HCT116 (cell line): ENCODE data around the gene CXorf49. TPM values are rescaled to one million over a fixed set of nuclear protein-coding genes. Genes with fewer than 3 reads are reported as not detected.
"Not testable (repeated sequence)": the region's sequence is repeated elsewhere in the genome, so short reads cannot be mapped to it uniquely, and the experiment has no call there.

Experiments
- ATAC-seq: fragments of 200-7000 bp; cut with Tn5 transposase; 2 replicates; pipeline ENCODE4 v1.9.1; 2020; ENCODE audit warnings: mild to moderate bottlenecking, moderate library complexity
- BruUV-seq: library from RNA; stranded (reverse); fragments of 400-500 nt; replicated peaks from 2 replicates; lab custom pipeline; 2021; lab: Mats Ljungman, UMichigan
- CTCF ChIA-PET: fragments of 300-600 bp; sonication (Branson Sonifier 250); formaldehyde crosslinking; loops from one replicate; lab custom pipeline; 2021; ENCODE audit warnings: antibody characterized with exemption; lab: Charles Lee
- POLR2A ChIA-PET: fragments of 300-600, 350-600 bp; sonication (Branson Sonifier 250); formaldehyde crosslinking; loops from one replicate; lab custom pipeline; 2021; ENCODE audit warnings: antibody characterized with exemption; lab: Charles Lee
- RAD21 ChIA-PET, 2 experiments: fragments of 300-600 bp; sonication (Branson Sonifier 250); formaldehyde crosslinking; loops; one replicate each; lab custom pipeline; 2023; ENCODE audit warnings: low total read pairs in 2 of 2; ENCODE audit not compliant: uncharacterized antibody in 2 of 2, unreplicated experiment in 2 of 2, low non-redundant PET in 1 of 2; lab: Charles Lee
- DNase-seq: peaks from one replicate; pipeline ENCODE4 v3.0.0-alpha.2; 2010; ENCODE audit warnings: low read depth, low spot score
- H2AFZ ChIP-seq: fragments of 200-600 bp; shearing (Covaris generic), sonication (generic); 2 replicates; pipeline ENCODE4 v1.6.1; 2017; ENCODE audit warnings: low read depth, mixed run types, mixed read lengths, antibody characterized with exemption, low read length; ENCODE audit not compliant: poor library complexity, severe bottlenecking
- H3K27ac ChIP-seq: 2 replicates; pipeline ENCODE4 v1.5.1; 2012; ENCODE audit warnings: low read depth, low read length
- H3K27me3 ChIP-seq: fragments of 200-600 bp; sonication (generic); 2 replicates; pipeline ENCODE4 v1.6.1; 2016; ENCODE audit warnings: mixed run types, low read length, mixed read lengths; ENCODE audit not compliant: insufficient read depth
- H3K36me3 ChIP-seq, 2 experiments: fragments of 200-500 bp in 1 of 2; fragments of 200-600 bp in 1 of 2; sonication (Bioruptor generic) in 1 of 2; sonication (generic) in 1 of 2; 2 replicates each; pipeline versions ENCODE4 v1.5.1 to v1.6.1; 2014 to 2016; ENCODE audit warnings: low read length in 2 of 2, inconsistent platforms in 1 of 2, mixed read lengths in 1 of 2, mixed run types in 1 of 2; ENCODE audit not compliant: insufficient read depth in 2 of 2, control insufficient read depth in 1 of 2
- H3K4me1 ChIP-seq, 2 experiments: fragments of 200-600 bp in 1 of 2; sonication (generic) in 1 of 2; 2 replicates each; pipeline versions ENCODE4 v1.5.1 to v1.6.1; 2012 to 2017; ENCODE audit warnings: low read length in 2 of 2, inconsistent platforms in 1 of 2, mild to moderate bottlenecking in 1 of 2, mixed read lengths in 1 of 2, mixed run types in 1 of 2, moderate library complexity in 1 of 2; ENCODE audit not compliant: insufficient read depth in 2 of 2, control insufficient read depth in 1 of 2
- H3K4me2 ChIP-seq: fragments of 200-600 bp; sonication (generic); 2 replicates; pipeline ENCODE4 v1.6.1; 2017; ENCODE audit warnings: mixed run types, low read length, mixed read lengths
- H3K4me3 ChIP-seq, 2 experiments: fragments of 200-600 bp in 1 of 2; sonication (generic) in 1 of 2; replicated peaks in 1 of 2; 2 replicates each; pipeline ENCODE4 v1.5.1; 2011 to 2016; ENCODE audit warnings: low read length in 2 of 2, control low read depth in 1 of 2, low read depth in 1 of 2, mild to moderate bottlenecking in 1 of 2, mixed read lengths in 1 of 2, mixed run types in 1 of 2
- H3K79me2 ChIP-seq: fragments of 200-600 bp; sonication (generic); 2 replicates; pipeline ENCODE4 v1.6.1; 2017; ENCODE audit warnings: mild to moderate bottlenecking, mixed run types, low read length, moderate library complexity, mixed read lengths; ENCODE audit not compliant: insufficient read depth
- H3K9ac ChIP-seq: fragments of 200-600 bp; sonication (generic); 2 replicates; pipeline ENCODE4 v1.6.1; 2016; ENCODE audit warnings: low read length, mixed read lengths
- H3K9me2 ChIP-seq: fragments of 200-600 bp; sonication (generic), shearing (Covaris generic); 2 replicates; pipeline ENCODE4 v1.6.1; 2017; ENCODE audit warnings: mixed run types, mild to moderate bottlenecking, moderate library complexity; ENCODE audit not compliant: insufficient read depth
- H3K9me3 ChIP-seq, 2 experiments: fragments of 200-500 bp in 1 of 2; fragments of 200-600 bp in 1 of 2; sonication (Bioruptor generic) in 1 of 2; sonication (generic) in 1 of 2; 2 replicates each; pipeline ENCODE4 v1.6.1; 2014 to 2017; ENCODE audit warnings: low read length in 2 of 2, mixed read lengths in 2 of 2, inconsistent platforms in 1 of 2, low read depth in 1 of 2, mild to moderate bottlenecking in 1 of 2, mixed run types in 1 of 2, moderate library complexity in 1 of 2; ENCODE audit not compliant: control insufficient read depth in 1 of 2, insufficient read depth in 1 of 2
- H4K20me1 ChIP-seq: fragments of 200-600 bp; sonication (generic), shearing (Covaris generic); 2 replicates; pipeline ENCODE4 v1.6.1; 2017; ENCODE audit warnings: mixed run types, mild to moderate bottlenecking, moderate library complexity; ENCODE audit not compliant: insufficient read depth
- ATF3 ChIP-seq: IDR thresholded peaks from 2 replicates; pipeline ENCODE4 v1.6.1; 2012
- CBX3 ChIP-seq: IDR thresholded peaks from 2 replicates; pipeline ENCODE4 v1.6.1; 2012; ENCODE audit warnings: low read depth
- CEBPB ChIP-seq: IDR thresholded peaks from 2 replicates; pipeline ENCODE4 v1.6.1; 2012; ENCODE audit warnings: low read depth
- CTCF ChIP-seq, 3 experiments: fragments of 200-600 bp in 1 of 3; sonication (generic) in 1 of 3; IDR thresholded peaks in 2 of 3; conservative IDR thresholded peaks in 1 of 3; 2 replicates each; pipeline ENCODE4 v1.5.1; 2012 to 2017; ENCODE audit warnings: low read depth in 2 of 3, low read length in 2 of 3, antibody characterized with exemption in 1 of 3, borderline replicate concordance in 1 of 3, control low read depth in 1 of 3, mild to moderate bottlenecking in 1 of 3, mixed read lengths in 1 of 3, mixed run types in 1 of 3, moderate library complexity in 1 of 3; ENCODE audit not compliant: insufficient read depth in 1 of 3
- ELF1 ChIP-seq: IDR thresholded peaks from 2 replicates; pipeline ENCODE4 v1.6.1; 2012; ENCODE audit warnings: low read depth, borderline replicate concordance
- EZH2 ChIP-seq: fragments of 200-600 bp; sonication (generic); IDR thresholded peaks from 2 replicates; pipeline ENCODE4 v1.6.1; 2017; ENCODE audit warnings: antibody characterized with exemption, mixed run types
- EZH2phosphoT487 ChIP-seq: fragments of 200-600 bp; IDR thresholded peaks from 2 replicates; pipeline ENCODE4 v1.6.1; 2018; ENCODE audit warnings: antibody characterized with exemption, borderline replicate concordance
- FOSL1 ChIP-seq: IDR thresholded peaks from 2 replicates; pipeline ENCODE4 v1.6.1; 2012; ENCODE audit warnings: low read depth
- JUND ChIP-seq: IDR thresholded peaks from 2 replicates; pipeline ENCODE4 v1.6.1; 2012
- MAX ChIP-seq: IDR thresholded peaks from 2 replicates; pipeline ENCODE4 v1.6.1; 2012
- RAD21 ChIP-seq: IDR thresholded peaks from 2 replicates; pipeline ENCODE4 v1.6.1; 2012; ENCODE audit warnings: low read depth, mild to moderate bottlenecking
- REST ChIP-seq: IDR thresholded peaks from 2 replicates; pipeline ENCODE4 v1.6.1; 2012; ENCODE audit warnings: low read depth
- SP1 ChIP-seq: IDR thresholded peaks from 2 replicates; pipeline ENCODE4 v1.6.1; 2012; ENCODE audit warnings: low read depth
- SRF ChIP-seq: IDR thresholded peaks from 2 replicates; pipeline ENCODE4 v1.6.1; 2012; ENCODE audit warnings: low read depth
- TCF7L2 ChIP-seq: IDR thresholded peaks from 2 replicates; pipeline ENCODE4 v1.7.0; 2011; ENCODE audit warnings: borderline replicate concordance, inconsistent platforms; ENCODE audit not compliant: insufficient read depth, insufficient read length; ENCODE audit errors: extremely low read depth
- ZFX ChIP-seq: fragments of 450-650 bp; IDR thresholded peaks from 2 replicates; pipeline ENCODE4 v1.6.1; 2017
- ZNF274 ChIP-seq: fragments of 200-500 bp; sonication (Bioruptor generic); IDR thresholded peaks from 2 replicates; pipeline ENCODE4 v1.6.1; 2014; ENCODE audit warnings: mild to moderate bottlenecking, low read depth, low read length, inconsistent platforms
- intact Hi-C: fragments of 100-400 bp; cut with micrococcal nuclease; formaldehyde crosslinking; loops from 2 replicates; pipeline ENCODE4 v1.10.0; 2022
- total RNA-seq: library from RNA; stranded (reverse); gene quantifications from one replicate; pipeline ENCODE4 v1.2.1, GENCODE V29; 2021; ENCODE audit not compliant: unreplicated experiment

CXorf49 gene
- total RNA-seq, 1 experiment from 2014 or later, result not detected

- Histone ChIP-seq H3K4me2 (no peak overlapping the region), H3K9me2 (no peaks in the 10 kb centered on the region), H3K4me1 (no peaks in the 10 kb centered on the region), H3K4me3 (no peak overlapping the region), H4K20me1 (no peaks in the 10 kb centered on the region), H3K36me3 (no peaks in the 10 kb centered on the region), H3K9ac (no peak overlapping the region), H3K27ac (no peak overlapping the region), H3K9me3 (no peaks in the 10 kb centered on the region), H3K79me2 (no peaks in the 10 kb centered on the region), H3K27me3 (no peaks in the 10 kb centered on the region), H2AFZ (no peak overlapping the region)
- intact Hi-C loops, result no loop called here
- TF ChIP-seq EZH2 (no peak), ZFX (no peak), REST (no peak), TCF7L2 (no peak), SRF (no peak), ZNF274 (no peak), RAD21 (no peak), JUND (no peak), EZH2phosphoT487 (no peak), ELF1 (no peak), MAX (no peak), SP1 (no peak), CBX3 (no peak), CEBPB (no peak), CTCF (IDR thresholded peaks at IDR 0.05 in 2 of 3, conservative IDR thresholded peaks at IDR 0.05 in 1 of 3; ENCODE audit: borderline replicate concordance in 1 of 3, insufficient read depth in 1 of 3, low read depth in 2 of 3, low read length in 2 of 3) (no peak), FOSL1 (no peak), ATF3 (no peak)
- no TSS peak for BruUV-seq
- ChIA-PET POLR2A (no interaction called here), CTCF (no interaction called here), RAD21 (no interaction called here)
- ATAC-seq (no peak), DNase-seq (no peak)
These were observed 38.4 kb downstream of the CXorf49 start for GRCh38 chrX:71679575-71680207.

- ATAC-seq, H3K9ac ChIP-seq, BruUV-seq, RAD21 ChIA-PET, H3K79me2 ChIP-seq, intact Hi-C loops, H4K20me1 ChIP-seq, H3K4me2 ChIP-seq, DNase-seq, H3K36me3 ChIP-seq, H3K4me1 ChIP-seq, H3K9me3 ChIP-seq, CTCF ChIA-PET, H3K4me3 ChIP-seq, H3K27ac ChIP-seq, POLR2A ChIA-PET, H3K27me3 ChIP-seq, H2AFZ ChIP-seq, H3K9me2 ChIP-seq: not testable (repeated sequence)
These were observed 40.9 kb downstream of the CXorf49 start for GRCh38 chrX:71677195-71677594.
